Parathyroid adenoma (tissue), 2 donors: ENCODE data around the gene ACOT11.

Source experiments
- H2AFZ ChIP-seq: fragments of 300-600 bp; sonication (generic); one replicate; pipeline ENCODE4 v1.7.0; 2017; ENCODE audit warnings: antibody characterized with exemption, mild to moderate bottlenecking
- H3K27ac ChIP-seq: fragments of 300-600 bp; sonication (generic); one replicate; pipeline ENCODE4 v1.7.0; 2017
- H3K27me3 ChIP-seq: fragments of 300-600 bp; sonication (generic); one replicate; pipeline ENCODE4 v1.7.0; 2017; ENCODE audit warnings: low read length; ENCODE audit not compliant: control insufficient read depth, insufficient read depth
- H3K36me3 ChIP-seq: fragments of 300-600 bp; sonication (generic); one replicate; pipeline ENCODE4 v1.7.0; 2017; ENCODE audit warnings: low read length; ENCODE audit not compliant: control insufficient read depth, insufficient read depth
- H3K4me1 ChIP-seq: fragments of 300-600 bp; sonication (generic); one replicate; pipeline ENCODE4 v1.7.0; 2017; ENCODE audit warnings: control low read depth
- H3K4me2 ChIP-seq: fragments of 300-600 bp; sonication (generic); one replicate; pipeline ENCODE4 v1.7.0; 2017; ENCODE audit warnings: low read length
- H3K4me3 ChIP-seq: fragments of 300-600 bp; sonication (generic); one replicate; pipeline ENCODE4 v1.7.0; 2017; ENCODE audit warnings: low read depth, low read length
- H3K79me2 ChIP-seq: fragments of 300-600 bp; sonication (generic); one replicate; pipeline ENCODE4 v1.7.0; 2017; ENCODE audit warnings: control low read depth
- H3K9ac ChIP-seq: fragments of 300-600 bp; sonication (generic); one replicate; pipeline ENCODE4 v1.7.0; 2017; ENCODE audit warnings: mild to moderate bottlenecking
- H3K9me3 ChIP-seq: fragments of 300-600 bp; sonication (generic); one replicate; pipeline ENCODE4 v1.7.0; 2017; ENCODE audit warnings: low read length; ENCODE audit not compliant: control insufficient read depth
- CTCF ChIP-seq: fragments of 300-600 bp; sonication (generic); IDR thresholded peaks from one replicate; pipeline ENCODE4 v1.7.0; 2017; ENCODE audit warnings: antibody characterized with exemption, mild to moderate bottlenecking
- donor health status: primary hyperparathyroidism.

Gene ACOT11

GRCh38 chr1:54500107-54500431 is 48.0 kb upstream of the ACOT11 start:
- Histone ChIP-seq H3K9ac (no peak overlapping the region), H2AFZ (peak overlapping the region; percentile 64), H3K4me1 (no peaks in the 10 kb centered on the region), H3K27ac (no peak overlapping the region), H3K4me2 (no peak overlapping the region), H3K4me3 (no peak overlapping the region), H3K9me3 (no peaks in the 10 kb centered on the region), H3K27me3 (no peaks in the 10 kb centered on the region), H3K79me2 (no peaks in the 10 kb centered on the region), H3K36me3 (no peaks in the 10 kb centered on the region)
- TF ChIP-seq CTCF = no peak

- Histone ChIP-seq H2AFZ (no peak overlapping the region), H3K79me2 (no peaks in the 10 kb centered on the region), H3K9ac (no peak overlapping the region), H3K4me1 (no peaks in the 10 kb centered on the region), H3K9me3 (no peaks in the 10 kb centered on the region), H3K4me3 (no peak overlapping the region), H3K27ac (no peak overlapping the region), H3K4me2 (no peak overlapping the region), H3K36me3 (no peaks in the 10 kb centered on the region), H3K27me3 (no peaks in the 10 kb centered on the region)
- no peak for TF ChIP-seq CTCF
Measured at GRCh38 chr1:54501849-54502248, 46.2 kb upstream of the ACOT11 start.

- Histone ChIP-seq H3K9ac (no peak overlapping the region), H3K79me2 (no peaks in the 10 kb centered on the region), H3K9me3 (no peaks in the 10 kb centered on the region), H3K4me3 (no peak overlapping the region), H3K4me2 (no peak overlapping the region), H2AFZ (no peak overlapping the region), H3K27ac (no peak overlapping the region), H3K27me3 (no peaks in the 10 kb centered on the region), H3K4me1 (no peaks in the 10 kb centered on the region), H3K36me3 (no peaks in the 10 kb centered on the region)
- TF ChIP-seq CTCF = no peak
Measured at GRCh38 chr1:54502342-54502741, 45.7 kb upstream of the ACOT11 start.

- H3K4me2 ChIP-seq = no peak overlapping the region
- H3K79me2 ChIP-seq = no peaks in the 10 kb centered on the region
- no peaks in the 10 kb centered on the region for H3K4me1 ChIP-seq
- no peak overlapping the region for H3K27ac ChIP-seq
- H3K9ac ChIP-seq = no peak overlapping the region
- H2AFZ ChIP-seq = no peak overlapping the region
- no peaks in the 10 kb centered on the region for H3K9me3 ChIP-seq
- H3K27me3 ChIP-seq = no peaks in the 10 kb centered on the region
- no peaks in the 10 kb centered on the region for H3K36me3 ChIP-seq
- H3K4me3 ChIP-seq = no peak overlapping the region
- no peak for TF ChIP-seq CTCF
Measured at GRCh38 chr1:54506594-54506993, 41.4 kb upstream of the ACOT11 start.

- Histone ChIP-seq H2AFZ (no peak overlapping the region), H3K4me1 (no peaks in the 10 kb centered on the region), H3K27me3 (no peaks in the 10 kb centered on the region), H3K4me2 (no peak overlapping the region), H3K9me3 (no peaks in the 10 kb centered on the region), H3K4me3 (no peak overlapping the region), H3K36me3 (no peaks in the 10 kb centered on the region), H3K9ac (no peak overlapping the region), H3K79me2 (no peaks in the 10 kb centered on the region), H3K27ac (no peak overlapping the region)
- no peak for TF ChIP-seq CTCF
Measured at GRCh38 chr1:54507033-54507870, 40.8 kb upstream of the ACOT11 start.
